A549 (cell line): Measurements from ENCODE around the gene SLC34A1. TPM values are rescaled to one million over a fixed set of nuclear protein-coding genes. Genes with fewer than 3 reads are reported as not detected.

Experiments used
- ATAC-seq, 2 experiments: fragments of 200-7000 bp in 1 of 2; fragments of >200 bp in 1 of 2; cut with Nextera tagmentation in 1 of 2; cut with Tn5 transposase in 1 of 2; 3 replicates each; pipeline versions ENCODE4 v1.8.0 to v1.9.1; 2018 to 2020; ENCODE audit warnings: mild to moderate bottlenecking in 1 of 2, moderate library complexity in 1 of 2
- CTCF ChIA-PET: fragments of 300-600 bp; sonication (Branson Sonifier 250); formaldehyde crosslinking; extraction: SDS; loops from one replicate; lab custom pipeline; 2021; ENCODE audit warnings: antibody characterized with exemption, inconsistent platforms; lab: Yijun Ruan, JAX
- POLR2A ChIA-PET: fragments of 350-600 bp; formaldehyde crosslinking; extraction: SDS; loops from one replicate; lab custom pipeline; 2021; ENCODE audit warnings: antibody characterized with exemption, inconsistent platforms; lab: Yijun Ruan, JAX
- DNase-seq, 2 experiments: peaks; one replicate each; pipeline versions ENCODE4 v3.0.0 to v3.0.0-alpha.2; 2011 to 2016; ENCODE audit warnings: low read depth in 1 of 2, low spot score in 1 of 2
- FAIRE-seq: peaks from 2 replicates; lab custom pipeline; 2011; peaks lifted over from hg19 to GRCh38; lab: Jason Lieb, UNC
- H3K27ac ChIP-seq, 2 experiments: fragments of >200 bp; sonication (Bioruptor Twin); formaldehyde crosslinking; 3 replicates each; pipeline ENCODE4 v1.5.1; 2016 to 2017
- H3K4me1 ChIP-seq: fragments of >200 bp; sonication (Bioruptor Twin); formaldehyde crosslinking; 3 replicates; pipeline ENCODE4 v1.6.1; 2016
- H3K4me2 ChIP-seq: fragments of >200 bp; sonication (Bioruptor Twin); formaldehyde crosslinking; 3 replicates; pipeline ENCODE4 v1.6.1; 2016
- H3K4me3 ChIP-seq: fragments of >200 bp; sonication (Bioruptor Twin); formaldehyde crosslinking; 3 replicates; pipeline ENCODE4 v1.5.1; 2016
- H3K9me3 ChIP-seq: fragments of >200 bp; sonication (Bioruptor Twin); formaldehyde crosslinking; 3 replicates; pipeline ENCODE4 v1.6.1; 2016
- CBX2 ChIP-seq: fragments of 200-600 bp; sonication (generic); IDR thresholded peaks from 2 replicates; pipeline ENCODE4 v1.6.1; 2016; ENCODE audit warnings: low read depth, mild to moderate bottlenecking, borderline replicate concordance
- CEBPB ChIP-seq, 2 experiments: fragments of >200 bp in 1 of 2; sonication (Bioruptor Twin) in 1 of 2; formaldehyde crosslinking in 1 of 2; IDR thresholded peaks; 2 replicates each; pipeline ENCODE4 v1.6.1; 2012 to 2016
- EP300 ChIP-seq, 2 experiments: fragments of >200 bp; sonication (Bioruptor Twin); formaldehyde crosslinking; IDR thresholded peaks; 2 replicates in 1 of 2; 3 replicates in 1 of 2; pipeline ENCODE4 v1.6.1; 2016 to 2017
- ESRRA ChIP-seq: fragments of 150-350 bp; IDR thresholded peaks from 2 replicates; pipeline ENCODE4 v1.6.1; 2014; ENCODE audit warnings: mild to moderate bottlenecking, low read length, borderline replicate concordance
- HES2 ChIP-seq: fragments of >200 bp; sonication (Bioruptor Twin); formaldehyde crosslinking; IDR thresholded peaks from 2 replicates; pipeline ENCODE4 v1.6.1; 2016
- HOXB5 ChIP-seq: fragments of 250-450 bp; sonication (Bioruptor Pico); IDR thresholded peaks from 2 replicates; pipeline ENCODE4 v1.5.0; 2020; ENCODE audit warnings: mild to moderate bottlenecking, moderate library complexity
- JUN ChIP-seq, 2 experiments: fragments of >200 bp; sonication (Bioruptor Twin); formaldehyde crosslinking; IDR thresholded peaks; 2 replicates in 1 of 2; 3 replicates in 1 of 2; pipeline ENCODE4 v1.6.1; 2016 to 2017
- KDM1A ChIP-seq: fragments of 200-600 bp; sonication (generic); IDR thresholded peaks from 2 replicates; pipeline ENCODE4 v1.6.1; 2016; ENCODE audit warnings: low read depth, mild to moderate bottlenecking
- MYC ChIP-seq: IDR thresholded peaks from 2 replicates; pipeline ENCODE4 v1.6.1; 2012; ENCODE audit warnings: mild to moderate bottlenecking, inconsistent platforms, low read length, improper control_type of control experiment, borderline replicate concordance
- PBX3 ChIP-seq: IDR thresholded peaks from 2 replicates; pipeline ENCODE4 v1.6.1; 2012
- POLR2A ChIP-seq: IDR thresholded peaks from 2 replicates; pipeline ENCODE4 v1.6.1; 2012; ENCODE audit warnings: mild to moderate bottlenecking, low read length
- RAD21 ChIP-seq, 2 experiments: fragments of >200 bp in 1 of 2; sonication (Bioruptor Twin) in 1 of 2; formaldehyde crosslinking in 1 of 2; IDR thresholded peaks in 1 of 2; conservative IDR thresholded peaks in 1 of 2; 2 replicates in 1 of 2; 3 replicates in 1 of 2; pipeline ENCODE4 v1.6.1; 2012 to 2018; ENCODE audit warnings: inconsistent platforms in 1 of 2
- RARB ChIP-seq: fragments of 250-450 bp; sonication (Bioruptor Pico); IDR thresholded peaks from 2 replicates; pipeline ENCODE4 v1.8.0; 2021; ENCODE audit warnings: mild to moderate bottlenecking, moderate library complexity
- RFX5 ChIP-seq: fragments of 450-650 bp; IDR thresholded peaks from 2 replicates; pipeline ENCODE4 v1.7.1; 2014; ENCODE audit warnings: antibody characterized with exemption, mild to moderate bottlenecking, moderate library complexity
- SMC3 ChIP-seq: fragments of >200 bp; sonication (Bioruptor Twin); formaldehyde crosslinking; IDR thresholded peaks from 3 replicates; pipeline ENCODE4 v1.6.1; 2018; ENCODE audit warnings: inconsistent platforms
- ZC3H11A ChIP-seq: fragments of 450-650 bp; IDR thresholded peaks from 2 replicates; pipeline ENCODE4 v1.6.1; 2014; ENCODE audit warnings: antibody characterized with exemption, mild to moderate bottlenecking
- ZSCAN20 ChIP-seq: fragments of 250-450 bp; sonication (Bioruptor Pico); IDR thresholded peaks from 2 replicates; pipeline ENCODE4 v1.8.0; 2022; ENCODE audit warnings: mild to moderate bottlenecking, moderate library complexity
- WGBS: methylation state at CpG from one replicate; pipeline ENCODE4 v1.1.6; 2017; ENCODE audit errors: missing lambda C conversion rate; 5-methylcytosine and 5-hydroxymethylcytosine counted together
- polyA plus RNA-seq, 4 experiments: library from polyadenylated mRNA; depleted of rRNA in 3 of 4; stranded (reverse); fragments of >200 nt; fragmentation: RNase III in 1 of 4; extraction: RNeasy Plus Mini Kit Qiagen cat#74134 plus additional on column Dnase treatment in 1 of 4; gene quantifications; 2 replicates in 3 of 4; 3 replicates in 1 of 4; pipeline ENCODE4 v1.2.3, GENCODE V29; 2011 to 2017
- TF ChIP-seq, protein P1 (sequence below): fragments of 200-600 bp; sonication (generic); IDR thresholded peaks from 2 replicates; pipeline ENCODE4 v1.6.1; 2016; ENCODE audit warnings: antibody characterized with exemption, mild to moderate bottlenecking, moderate library complexity
- TF ChIP-seq, protein P2 (sequence below): fragments of 250-450 bp; sonication (Bioruptor Pico); IDR thresholded peaks from 2 replicates; pipeline ENCODE4 v1.5.0; 2021; ENCODE audit warnings: mild to moderate bottlenecking, moderate library complexity, borderline replicate concordance

SLC34A1 gene
- polyA plus RNA-seq, 2 of the 4 experiments (the other 2 are of a cell fraction) = 0.03 TPM; not detected in 1

GRCh38 chr5:177405805-177406204 lies 21.6 kb downstream of the SLC34A1 start:
- DNase-seq (no peak), ATAC-seq (no peak), FAIRE-seq (no peak)
- CTCF ChIA-PET = interaction anchor here (1.0 to 43.1 kb wide), 8 partner anchors 10 to 292 kb away, joined by 3 to 1107 read pairs (median 66); partner anchors contain the start of genes PDLIM7, PRR7 and SLC34A1
- TF ChIP-seq EP300 (IDR thresholded peaks at IDR 0.05) (no peak), MYC (no peak)
- TF ChIP-seq, protein P1, sequence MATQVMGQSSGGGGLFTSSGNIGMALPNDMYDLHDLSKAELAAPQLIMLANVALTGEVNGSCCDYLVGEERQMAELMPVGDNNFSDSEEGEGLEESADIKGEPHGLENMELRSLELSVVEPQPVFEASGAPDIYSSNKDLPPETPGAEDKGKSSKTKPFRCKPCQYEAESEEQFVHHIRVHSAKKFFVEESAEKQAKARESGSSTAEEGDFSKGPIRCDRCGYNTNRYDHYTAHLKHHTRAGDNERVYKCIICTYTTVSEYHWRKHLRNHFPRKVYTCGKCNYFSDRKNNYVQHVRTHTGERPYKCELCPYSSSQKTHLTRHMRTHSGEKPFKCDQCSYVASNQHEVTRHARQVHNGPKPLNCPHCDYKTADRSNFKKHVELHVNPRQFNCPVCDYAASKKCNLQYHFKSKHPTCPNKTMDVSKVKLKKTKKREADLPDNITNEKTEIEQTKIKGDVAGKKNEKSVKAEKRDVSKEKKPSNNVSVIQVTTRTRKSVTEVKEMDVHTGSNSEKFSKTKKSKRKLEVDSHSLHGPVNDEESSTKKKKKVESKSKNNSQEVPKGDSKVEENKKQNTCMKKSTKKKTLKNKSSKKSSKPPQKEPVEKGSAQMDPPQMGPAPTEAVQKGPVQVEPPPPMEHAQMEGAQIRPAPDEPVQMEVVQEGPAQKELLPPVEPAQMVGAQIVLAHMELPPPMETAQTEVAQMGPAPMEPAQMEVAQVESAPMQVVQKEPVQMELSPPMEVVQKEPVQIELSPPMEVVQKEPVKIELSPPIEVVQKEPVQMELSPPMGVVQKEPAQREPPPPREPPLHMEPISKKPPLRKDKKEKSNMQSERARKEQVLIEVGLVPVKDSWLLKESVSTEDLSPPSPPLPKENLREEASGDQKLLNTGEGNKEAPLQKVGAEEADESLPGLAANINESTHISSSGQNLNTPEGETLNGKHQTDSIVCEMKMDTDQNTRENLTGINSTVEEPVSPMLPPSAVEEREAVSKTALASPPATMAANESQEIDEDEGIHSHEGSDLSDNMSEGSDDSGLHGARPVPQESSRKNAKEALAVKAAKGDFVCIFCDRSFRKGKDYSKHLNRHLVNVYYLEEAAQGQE = no peak
- H3K27ac ChIP-seq = no peak overlapping the region
- WGBS = 81% methylated on average over 2 of the region's 5 CpGs
- peaks cover 11% of the 10 kb centered on the region; the same call in 2 of the 3 replicates for H3K4me1 ChIP-seq
- H3K4me3 ChIP-seq = no peak overlapping the region
- H3K4me2 ChIP-seq = no peak overlapping the region
- POLR2A ChIA-PET = no interaction called here
- H3K9me3 ChIP-seq = no peaks in the 10 kb centered on the region

DNA sequence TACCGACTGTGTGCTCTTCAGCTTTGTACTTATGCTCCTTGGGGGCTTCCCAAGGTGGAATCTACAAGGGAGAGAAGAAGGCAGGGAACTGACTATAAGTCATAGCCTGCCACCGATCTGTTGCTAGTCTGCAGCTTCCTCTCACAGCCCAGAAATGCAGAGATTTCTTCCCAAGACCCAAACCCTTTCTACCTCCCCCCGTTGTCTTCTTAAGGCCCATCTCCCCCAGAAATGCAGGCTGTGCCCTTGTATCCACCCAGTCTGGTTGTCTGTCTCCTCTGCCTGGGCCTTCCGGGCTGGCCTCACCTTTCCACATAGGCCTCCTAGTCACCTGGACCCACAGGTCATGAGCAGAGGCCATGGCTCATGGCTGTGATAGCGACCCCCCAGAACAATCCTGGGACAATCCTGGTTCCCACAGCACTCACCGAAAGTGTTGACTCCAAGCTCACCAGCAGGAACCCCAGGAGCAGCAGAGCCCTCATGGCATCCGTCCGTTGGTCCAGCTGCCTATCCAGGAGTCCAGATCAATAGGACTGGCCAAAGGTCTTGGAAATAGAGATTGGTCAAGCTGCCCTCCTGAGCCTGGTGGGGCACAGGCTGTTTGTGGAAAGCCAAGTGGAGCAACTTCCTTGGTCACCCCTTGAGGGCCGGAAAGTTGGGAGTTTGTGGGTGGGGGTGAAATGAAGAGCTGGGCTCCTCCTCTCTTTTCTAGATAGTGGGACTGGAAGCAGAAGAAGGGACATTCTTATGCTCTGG lies 25.0 kb downstream of the SLC34A1 start, which contains the start of gene F12:
F12 (minus strand) TSS at position 522 of the 759 bp plus-strand sequence; CDS start at position 485, 37 bp downstream.
- no peak within 1 kb of the TSS for H3K4me2 ChIP-seq
- CTCF ChIA-PET = interaction anchor here (0.7 to 43.1 kb wide), 7 partner anchors 14 to 296 kb away, joined by 3 to 1107 read pairs (median 3); partner anchors contain the start of genes PRR7 and SLC34A1
- no peak for FAIRE-seq
- DNase-seq = no peak
- ATAC-seq = no peak
- no peak within 1 kb of the TSS for H3K4me3 ChIP-seq
- TF ChIP-seq RARB (CRISPR knock-in tag) = no peak
- no peak for TF ChIP-seq HES2
- no peak for TF ChIP-seq KDM1A
- TF ChIP-seq SMC3 = no peak
- TF ChIP-seq, protein P2, sequence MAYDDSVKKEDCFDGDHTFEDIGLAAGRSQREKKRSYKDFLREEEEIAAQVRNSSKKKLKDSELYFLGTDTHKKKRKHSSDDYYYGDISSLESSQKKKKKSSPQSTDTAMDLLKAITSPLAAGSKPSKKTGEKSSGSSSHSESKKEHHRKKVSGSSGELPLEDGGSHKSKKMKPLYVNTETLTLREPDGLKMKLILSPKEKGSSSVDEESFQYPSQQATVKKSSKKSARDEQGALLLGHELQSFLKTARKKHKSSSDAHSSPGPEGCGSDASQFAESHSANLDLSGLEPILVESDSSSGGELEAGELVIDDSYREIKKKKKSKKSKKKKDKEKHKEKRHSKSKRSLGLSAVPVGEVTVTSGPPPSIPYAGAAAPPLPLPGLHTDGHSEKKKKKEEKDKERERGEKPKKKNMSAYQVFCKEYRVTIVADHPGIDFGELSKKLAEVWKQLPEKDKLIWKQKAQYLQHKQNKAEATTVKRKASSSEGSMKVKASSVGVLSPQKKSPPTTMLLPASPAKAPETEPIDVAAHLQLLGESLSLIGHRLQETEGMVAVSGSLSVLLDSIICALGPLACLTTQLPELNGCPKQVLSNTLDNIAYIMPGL (CRISPR knock-in tag) = no peak
- TF ChIP-seq PBX3 = no peak
- TF ChIP-seq POLR2A = no peak
- TF ChIP-seq ZSCAN20 (CRISPR knock-in tag) = no peak
- no peak for TF ChIP-seq JUN (IDR thresholded peaks at IDR 0.05)
- TF ChIP-seq HOXB5 (CRISPR knock-in tag) = no peak
- TF ChIP-seq ZC3H11A = no peak
- no peak for TF ChIP-seq EP300 (IDR thresholded peaks at IDR 0.05)
- no peak for TF ChIP-seq CEBPB (IDR thresholded peaks at IDR 0.05)
- no peak for TF ChIP-seq RAD21 (conservative IDR thresholded peaks at IDR 0.05 in 1 of 2, IDR thresholded peaks at IDR 0.05 in 1 of 2)
- no peak for TF ChIP-seq CBX2
- TF ChIP-seq ESRRA = no peak
- no peak for TF ChIP-seq RFX5
- TF ChIP-seq, all 56 proteins: peak for 0
- Histone ChIP-seq H3K4me1 (peaks cover 6% of the 10 kb centered on the region; the same call in 2 of the 3 replicates), H3K9me3 (no peaks in the 10 kb centered on the region), H3K27ac (no peak within 1 kb of the TSS)
- POLR2A ChIA-PET = interaction anchor here (1.4 kb wide), 1 partner anchor 17 kb away, joined by 13 read pairs; the partner anchor contains the start of gene GRK6
- 73% methylated on average over 9 of the region's 9 CpGs for WGBS
